ENCODE results near the gene AKAP13.

DNA sequence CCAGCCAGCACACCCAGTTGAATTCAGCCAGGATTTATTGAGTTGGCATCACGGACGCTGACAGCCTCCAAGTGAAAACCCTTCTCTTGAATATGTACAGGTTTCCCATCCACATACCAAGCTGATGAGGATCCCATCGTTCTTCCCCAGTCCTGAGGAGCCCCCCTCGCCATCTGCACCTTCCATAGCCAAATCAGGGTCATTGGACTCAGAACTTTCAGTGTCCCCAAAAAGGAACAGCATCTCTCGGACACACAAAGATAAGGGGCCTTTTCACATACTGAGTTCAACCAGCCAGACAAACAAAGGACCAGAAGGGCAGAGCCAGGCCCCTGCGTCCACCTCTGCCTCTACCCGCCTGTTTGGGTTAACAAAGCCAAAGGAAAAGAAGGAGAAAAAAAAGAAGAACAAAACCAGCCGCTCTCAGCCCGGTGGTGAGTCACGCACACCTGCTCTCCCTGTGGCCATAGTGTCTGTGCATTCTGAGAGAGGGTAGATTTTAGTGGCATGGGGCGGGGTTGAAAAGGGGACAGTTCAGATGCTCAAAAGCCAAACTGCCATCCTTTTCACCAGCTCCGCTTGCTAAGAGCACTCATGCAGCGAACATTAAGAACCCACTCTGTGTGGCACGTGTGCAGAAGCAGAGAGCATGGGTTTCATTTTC, 363.1 kb downstream of the AKAP13 start:
- TF ChIP-seq, protein P1, sequence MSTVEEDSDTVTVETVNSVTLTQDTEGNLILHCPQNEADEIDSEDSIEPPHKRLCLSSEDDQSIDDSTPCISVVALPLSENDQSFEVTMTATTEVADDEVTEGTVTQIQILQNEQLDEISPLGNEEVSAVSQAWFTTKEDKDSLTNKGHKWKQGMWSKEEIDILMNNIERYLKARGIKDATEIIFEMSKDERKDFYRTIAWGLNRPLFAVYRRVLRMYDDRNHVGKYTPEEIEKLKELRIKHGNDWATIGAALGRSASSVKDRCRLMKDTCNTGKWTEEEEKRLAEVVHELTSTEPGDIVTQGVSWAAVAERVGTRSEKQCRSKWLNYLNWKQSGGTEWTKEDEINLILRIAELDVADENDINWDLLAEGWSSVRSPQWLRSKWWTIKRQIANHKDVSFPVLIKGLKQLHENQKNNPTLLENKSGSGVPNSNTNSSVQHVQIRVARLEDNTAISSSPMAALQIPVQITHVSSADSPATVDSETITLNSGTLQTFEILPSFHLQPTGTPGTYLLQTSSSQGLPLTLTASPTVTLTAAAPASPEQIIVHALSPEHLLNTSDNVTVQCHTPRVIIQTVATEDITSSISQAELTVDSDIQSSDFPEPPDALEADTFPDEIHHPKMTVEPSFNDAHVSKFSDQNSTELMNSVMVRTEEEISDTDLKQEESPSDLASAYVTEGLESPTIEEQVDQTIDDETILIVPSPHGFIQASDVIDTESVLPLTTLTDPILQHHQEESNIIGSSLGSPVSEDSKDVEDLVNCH (CRISPR knock-in tag; IDR thresholded peaks at IDR 0.05): no peak
- no peak for TF ChIP-seq JUNB (CRISPR knock-in tag; IDR thresholded peaks at IDR 0.05; ENCODE audit: borderline replicate concordance)
- TF ChIP-seq SIN3B (IDR thresholded peaks at IDR 0.05; ENCODE audit: low read length): no peak
- TF ChIP-seq ZFX (CRISPR knock-in tag; IDR thresholded peaks at IDR 0.05; ENCODE audit: low read depth): no peak
- no peak for TF ChIP-seq ZNF644 (CRISPR knock-in tag; IDR thresholded peaks at IDR 0.05; ENCODE audit: low read depth)
- TF ChIP-seq YY1 (IDR thresholded peaks at IDR 0.05; ENCODE audit: insufficient read depth, insufficient replicate concordance, low read depth, low read length): no peak
- no peak for TF ChIP-seq SUZ12 (IDR thresholded peaks at IDR 0.05; ENCODE audit: low read depth, low read length)
- TF ChIP-seq, protein P2, sequence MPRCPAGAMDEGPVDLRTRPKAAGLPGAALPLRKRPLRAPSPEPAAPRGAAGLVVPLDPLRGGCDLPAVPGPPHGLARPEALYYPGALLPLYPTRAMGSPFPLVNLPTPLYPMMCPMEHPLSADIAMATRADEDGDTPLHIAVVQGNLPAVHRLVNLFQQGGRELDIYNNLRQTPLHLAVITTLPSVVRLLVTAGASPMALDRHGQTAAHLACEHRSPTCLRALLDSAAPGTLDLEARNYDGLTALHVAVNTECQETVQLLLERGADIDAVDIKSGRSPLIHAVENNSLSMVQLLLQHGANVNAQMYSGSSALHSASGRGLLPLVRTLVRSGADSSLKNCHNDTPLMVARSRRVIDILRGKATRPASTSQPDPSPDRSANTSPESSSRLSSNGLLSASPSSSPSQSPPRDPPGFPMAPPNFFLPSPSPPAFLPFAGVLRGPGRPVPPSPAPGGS (CRISPR knock-in tag; IDR thresholded peaks at IDR 0.05): no peak
